Measurements from ENCODE around the gene MDC1.

The MDC1 gene

DNA sequence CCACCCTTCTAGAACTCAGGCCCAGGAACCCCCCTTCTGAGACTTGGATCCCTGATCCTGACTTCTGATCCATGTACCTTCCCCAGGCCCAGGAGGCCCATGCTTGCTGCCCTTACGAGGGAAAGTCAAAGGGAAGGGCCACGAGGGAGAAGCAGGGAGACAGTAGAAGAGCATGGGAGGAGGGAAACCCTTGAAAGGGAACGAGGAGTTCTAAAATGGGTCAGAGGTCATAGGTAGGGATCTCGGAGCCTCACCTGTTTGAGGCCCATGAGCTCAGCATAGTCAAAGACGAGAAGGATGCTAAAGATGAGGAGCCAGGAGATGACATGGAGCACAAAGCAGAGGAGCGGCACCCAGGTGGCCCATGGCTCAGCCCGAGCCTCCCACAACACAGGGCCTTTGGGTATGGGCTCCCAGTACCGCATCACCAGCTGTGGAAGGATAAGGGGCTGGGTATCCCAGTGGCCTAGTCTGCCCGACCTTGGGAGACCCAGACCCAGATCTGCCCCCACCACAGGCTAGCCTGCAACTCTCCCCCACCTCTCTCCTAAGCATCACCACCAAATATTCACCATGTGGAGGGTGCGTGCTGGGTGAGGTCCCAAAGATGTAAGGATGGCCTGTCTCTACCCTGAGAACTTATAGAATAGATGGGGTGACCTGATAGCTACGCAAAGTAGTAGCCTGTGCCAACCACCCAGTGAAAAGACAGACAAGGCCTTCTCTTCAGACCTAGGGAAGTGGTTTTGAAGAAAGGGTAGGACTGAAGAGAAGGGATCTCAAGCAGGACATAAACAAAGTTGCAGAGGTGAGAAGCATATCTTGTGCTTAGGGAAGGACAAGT, 27.8 kb downstream of the MDC1 start:
- DNase-seq (ENCODE audit: low spot score), result no peak
- TF ChIP-seq, protein P1, sequence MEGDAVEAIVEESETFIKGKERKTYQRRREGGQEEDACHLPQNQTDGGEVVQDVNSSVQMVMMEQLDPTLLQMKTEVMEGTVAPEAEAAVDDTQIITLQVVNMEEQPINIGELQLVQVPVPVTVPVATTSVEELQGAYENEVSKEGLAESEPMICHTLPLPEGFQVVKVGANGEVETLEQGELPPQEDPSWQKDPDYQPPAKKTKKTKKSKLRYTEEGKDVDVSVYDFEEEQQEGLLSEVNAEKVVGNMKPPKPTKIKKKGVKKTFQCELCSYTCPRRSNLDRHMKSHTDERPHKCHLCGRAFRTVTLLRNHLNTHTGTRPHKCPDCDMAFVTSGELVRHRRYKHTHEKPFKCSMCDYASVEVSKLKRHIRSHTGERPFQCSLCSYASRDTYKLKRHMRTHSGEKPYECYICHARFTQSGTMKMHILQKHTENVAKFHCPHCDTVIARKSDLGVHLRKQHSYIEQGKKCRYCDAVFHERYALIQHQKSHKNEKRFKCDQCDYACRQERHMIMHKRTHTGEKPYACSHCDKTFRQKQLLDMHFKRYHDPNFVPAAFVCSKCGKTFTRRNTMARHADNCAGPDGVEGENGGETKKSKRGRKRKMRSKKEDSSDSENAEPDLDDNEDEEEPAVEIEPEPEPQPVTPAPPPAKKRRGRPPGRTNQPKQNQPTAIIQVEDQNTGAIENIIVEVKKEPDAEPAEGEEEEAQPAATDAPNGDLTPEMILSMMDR (IDR thresholded peaks at IDR 0.05; ENCODE audit: borderline replicate concordance, control extremely low read depth, extremely low read depth, insufficient read depth, missing control alignments), result no peak
- in situ Hi-C loops (cut with MboI; ENCODE audit: low sequenced_read_pairs, unreplicated experiment), result no loop called here

DNA sequence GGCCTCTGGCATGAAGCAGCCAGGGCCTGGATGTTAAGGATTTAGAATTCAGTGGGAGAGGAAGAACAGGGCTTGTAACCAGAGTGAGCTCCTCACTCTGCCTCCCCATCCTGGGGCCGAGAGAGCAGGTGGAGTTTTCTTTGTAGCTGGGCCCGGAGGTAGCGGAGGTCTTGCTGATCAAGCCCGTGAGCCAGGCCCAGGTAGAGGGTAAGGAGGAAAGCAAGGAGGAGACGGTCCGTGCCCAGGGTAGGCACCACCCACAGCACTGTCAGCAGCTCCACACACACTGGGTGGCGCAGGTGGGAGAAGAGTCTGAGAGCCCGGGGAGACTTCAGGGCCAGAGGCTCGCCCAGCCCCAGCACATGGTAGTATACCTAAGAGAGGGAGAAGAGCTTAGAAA, 28.5 kb downstream of the MDC1 start:
- TF ChIP-seq, protein P1 (IDR thresholded peaks at IDR 0.05; ENCODE audit: borderline replicate concordance, control extremely low read depth, extremely low read depth, insufficient read depth, missing control alignments), result no peak
- DNase-seq (ENCODE audit: low spot score), result no peak
- in situ Hi-C loops (cut with MboI; ENCODE audit: low sequenced_read_pairs, unreplicated experiment), result no loop called here

DNA sequence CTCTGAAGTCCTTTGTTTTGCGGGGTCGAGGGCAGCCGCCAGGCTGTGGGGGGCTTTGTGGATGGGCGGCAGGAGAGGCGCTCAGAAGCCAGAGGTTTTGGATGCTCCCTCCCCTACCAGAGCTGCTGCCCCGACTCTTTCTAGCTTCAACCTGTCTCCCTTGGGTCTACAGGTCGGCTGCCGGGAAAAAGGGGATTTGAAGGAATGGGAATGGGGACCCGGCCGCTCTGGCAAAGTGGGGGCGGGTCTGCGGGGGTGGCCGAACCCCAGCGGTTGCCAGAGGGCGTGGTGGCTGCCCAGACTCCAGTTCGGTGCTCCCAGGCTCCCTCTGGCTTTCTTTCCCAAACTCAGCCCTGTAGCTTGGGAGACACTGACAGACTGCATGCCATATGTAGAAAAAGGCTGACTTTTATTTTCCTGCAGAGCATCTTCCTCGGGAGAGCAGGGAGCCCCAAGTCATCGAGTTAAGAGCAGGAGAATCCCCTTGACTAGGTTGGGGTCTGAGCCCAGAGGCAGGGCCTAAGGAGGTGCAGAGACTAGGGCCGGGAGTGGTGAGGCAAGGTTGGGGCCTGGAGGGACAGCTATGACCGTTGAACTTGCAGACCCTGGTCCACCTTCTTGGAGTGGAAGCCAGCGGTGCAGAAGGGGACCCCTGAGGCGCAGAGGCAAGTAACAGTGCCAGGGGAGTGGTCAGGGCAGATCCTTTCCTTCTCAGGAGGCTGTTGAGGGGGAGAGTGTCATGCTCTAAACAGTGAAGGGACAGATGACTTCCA, 29.2 kb downstream of the MDC1 start:
- TF ChIP-seq, protein P1 (IDR thresholded peaks at IDR 0.05; ENCODE audit: borderline replicate concordance, control extremely low read depth, extremely low read depth, insufficient read depth, missing control alignments), result no peak
- in situ Hi-C loops (cut with MboI; ENCODE audit: low sequenced_read_pairs, unreplicated experiment), result no loop called here
- no peak for DNase-seq (ENCODE audit: low spot score)

DNA sequence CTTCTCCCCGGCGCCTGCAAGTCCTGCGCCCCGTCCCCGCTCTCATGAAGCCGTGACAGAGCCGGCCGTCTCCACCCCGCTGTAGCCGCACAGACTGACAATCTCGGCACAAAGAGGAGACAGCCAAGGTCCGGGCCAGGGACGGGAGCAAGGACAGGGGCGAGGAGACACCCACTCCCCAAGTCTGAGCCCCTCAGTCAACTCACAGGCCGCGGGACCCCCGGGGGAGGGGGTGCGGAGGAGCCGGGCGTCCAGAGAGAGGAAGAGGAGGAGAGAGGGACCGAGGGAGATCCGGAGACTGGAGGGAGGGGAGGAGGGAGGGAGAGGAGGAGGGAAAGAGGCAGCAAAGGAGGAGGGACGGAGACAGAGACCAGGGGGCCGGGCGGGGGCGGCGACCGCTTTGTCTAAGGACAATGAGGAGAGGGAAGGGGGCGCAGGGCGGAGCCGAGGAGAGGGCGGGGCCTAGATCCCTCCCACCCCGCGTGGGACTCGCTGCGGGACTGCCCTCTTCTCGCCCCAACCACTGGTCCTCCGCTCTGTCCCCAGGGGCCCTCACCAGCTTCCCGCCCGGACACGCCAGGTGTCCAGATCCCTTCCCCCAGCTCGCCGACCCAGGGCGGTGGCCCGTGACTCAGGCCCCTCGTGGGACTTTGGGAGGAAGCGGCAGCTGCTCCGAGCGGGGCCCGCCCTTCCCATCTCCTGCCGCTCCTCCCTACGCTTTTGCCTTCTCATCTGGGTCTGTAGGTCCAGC, 30.0 kb downstream of the MDC1 start:
- TF ChIP-seq, protein P1 (IDR thresholded peaks at IDR 0.05; ENCODE audit: borderline replicate concordance, control extremely low read depth, extremely low read depth, insufficient read depth, missing control alignments), result no peak
- peak; percentile 90 for DNase-seq (ENCODE audit: low spot score)
- in situ Hi-C loops (cut with MboI; ENCODE audit: low sequenced_read_pairs, unreplicated experiment), result no loop called here

DNA sequence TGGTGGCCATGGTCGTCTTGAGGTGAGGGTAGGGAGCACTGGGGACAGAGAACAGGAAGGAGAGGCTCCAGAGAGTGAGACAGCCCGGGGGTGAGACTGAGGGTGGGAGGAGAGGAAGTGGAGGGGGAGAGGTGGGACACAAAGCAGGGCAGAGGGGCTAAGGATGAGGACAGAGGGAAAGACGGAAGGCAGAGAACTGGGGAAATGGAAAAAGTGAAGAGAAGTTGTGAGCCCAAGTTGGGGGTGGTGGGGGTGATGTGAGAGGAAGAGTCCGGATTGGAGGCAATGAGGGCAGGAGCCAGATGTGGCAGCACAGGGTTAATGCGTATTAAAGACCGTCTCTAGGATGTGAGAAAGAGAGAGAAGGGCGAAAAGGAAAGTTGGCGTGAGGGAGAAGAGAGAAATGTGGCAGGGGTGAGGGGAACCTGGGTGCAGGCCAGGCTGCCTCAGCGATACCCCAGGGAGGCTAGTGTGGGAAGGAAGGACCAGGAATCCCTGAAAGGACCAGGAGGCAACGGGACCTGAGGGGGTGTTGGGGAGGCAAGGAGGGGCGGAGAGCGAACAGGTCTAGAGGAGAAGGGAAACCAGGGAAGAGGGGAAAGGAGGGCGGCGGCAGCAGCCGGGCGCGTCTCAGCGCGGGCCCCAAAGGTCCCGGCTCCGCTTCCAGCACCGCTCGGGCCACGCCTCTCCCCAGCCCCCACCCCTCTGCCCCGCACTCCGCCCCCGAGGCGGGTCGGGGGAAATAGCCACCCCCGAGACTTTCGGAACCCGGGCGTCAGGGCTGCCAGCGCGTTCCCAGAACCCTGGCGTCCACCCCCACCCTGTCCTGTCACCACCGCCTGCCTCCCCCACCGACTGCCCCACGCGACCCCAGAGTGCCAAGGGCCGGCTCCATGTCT, 30.8 kb downstream of the MDC1 start, which contains the start of gene PPP1R18:
Gene PPP1R18 (minus strand): TSS at position 637 of the 899 bp plus-strand sequence. CDS start 627 bp downstream, at position 10.
- DNase-seq (ENCODE audit: low spot score), result peak; percentile 85
- in situ Hi-C loops (cut with MboI; ENCODE audit: low sequenced_read_pairs, unreplicated experiment), result no loop called here
- TF ChIP-seq, protein P1 (IDR thresholded peaks at IDR 0.05; ENCODE audit: borderline replicate concordance, control extremely low read depth, extremely low read depth, insufficient read depth, missing control alignments), result no peak

All from GM13976 (cell line).